ENCODE results near the gene CMTM6.
"Not testable (repeated sequence)": the region's sequence is repeated elsewhere in the genome, so short reads cannot be mapped to it uniquely, and the experiment has no call there.

The CMTM6 gene

DNA sequence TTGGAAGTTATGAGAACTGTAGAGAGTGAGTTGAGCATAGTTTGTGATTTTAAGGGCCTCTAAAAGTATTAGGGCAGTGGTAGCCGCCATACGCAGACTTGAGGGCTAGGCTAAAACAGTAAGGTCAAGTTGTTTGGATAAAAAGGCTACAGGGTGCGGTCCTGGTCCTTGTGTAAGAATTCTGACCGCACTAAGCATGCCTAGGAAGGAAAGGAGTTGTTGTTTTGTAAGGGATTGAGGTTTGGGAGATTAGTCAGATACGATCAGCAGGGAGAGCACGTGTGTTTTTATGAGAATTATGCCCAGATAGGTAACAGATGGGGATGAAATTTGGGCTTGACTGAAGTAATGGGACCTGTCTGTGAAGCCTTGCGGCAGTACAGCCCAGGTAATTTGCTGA lies 39.2 kb downstream of the CMTM6 start:
- DNase-seq = not testable (repeated sequence)

DNA sequence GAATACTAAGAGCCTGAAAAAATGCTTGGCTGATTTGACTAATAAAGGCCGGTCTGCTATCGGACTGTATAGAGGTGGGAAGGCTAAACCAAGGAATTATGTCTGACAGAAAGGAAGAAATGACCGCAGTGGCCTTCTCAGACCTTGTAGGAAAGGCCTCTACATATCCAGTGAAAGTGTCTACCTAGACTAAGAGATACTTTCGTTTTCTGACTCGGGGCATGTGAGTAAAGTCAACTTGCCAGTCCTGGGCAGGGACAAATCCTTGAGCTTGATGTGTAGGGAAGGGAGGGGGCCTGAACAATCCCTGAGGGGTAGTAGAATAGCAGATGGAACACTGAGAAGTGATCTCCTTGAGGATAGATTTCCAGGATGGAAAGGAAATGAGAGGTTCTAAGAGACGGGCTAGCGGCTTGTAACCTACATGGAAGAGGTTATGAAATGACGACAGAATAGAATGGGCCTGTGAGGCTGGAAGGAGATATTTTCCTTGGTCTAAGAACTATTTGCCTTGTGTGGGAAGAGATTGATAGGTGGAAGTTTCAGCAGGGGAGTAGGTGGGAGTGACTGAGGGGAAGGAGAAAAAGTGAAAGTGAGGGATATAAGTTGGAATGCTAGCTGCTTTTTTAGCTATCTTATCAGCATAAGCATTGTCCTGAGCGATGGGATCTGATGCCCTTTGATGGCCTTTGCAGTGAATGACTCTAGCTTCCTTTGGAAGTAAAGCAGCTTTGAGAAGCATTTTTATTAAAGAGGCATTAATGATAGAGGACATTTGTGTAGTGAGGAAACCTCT lies 40.3 kb downstream of the CMTM6 start:
- DNase-seq = not testable (repeated sequence)

DNA sequence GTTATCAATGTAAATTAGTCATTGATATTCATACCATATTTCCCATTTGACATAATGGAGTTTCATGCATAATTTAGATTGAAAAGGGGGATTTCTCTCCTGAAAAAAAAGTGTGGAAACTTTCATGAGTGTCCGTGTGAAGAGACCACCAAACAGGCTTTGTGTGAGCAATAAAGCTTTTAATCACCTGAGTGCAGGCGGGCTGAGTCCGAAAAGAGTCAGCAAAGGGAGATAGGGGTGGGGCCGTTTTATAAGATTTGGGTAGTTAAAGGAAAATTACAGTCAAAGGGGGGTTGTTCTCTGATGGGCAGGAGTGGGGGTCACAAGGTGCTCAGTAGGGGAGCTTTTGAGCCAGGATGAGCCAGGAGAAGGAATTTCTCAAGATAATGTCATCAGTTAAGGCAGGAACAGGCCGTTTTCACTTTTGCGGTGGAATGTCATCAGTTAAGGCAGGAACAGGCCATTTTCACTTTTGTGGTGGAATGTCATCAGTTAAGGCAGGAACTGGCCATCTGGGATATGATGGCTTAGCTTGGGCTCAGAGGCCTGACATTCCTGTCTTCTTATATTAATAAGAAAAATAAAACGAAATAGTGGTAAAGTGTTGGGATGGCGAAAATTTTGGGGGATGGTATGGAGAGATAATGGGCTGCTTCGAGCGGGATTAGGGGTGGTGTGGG lies 41.7 kb downstream of the CMTM6 start:
- not testable (repeated sequence) for DNase-seq

DNA sequence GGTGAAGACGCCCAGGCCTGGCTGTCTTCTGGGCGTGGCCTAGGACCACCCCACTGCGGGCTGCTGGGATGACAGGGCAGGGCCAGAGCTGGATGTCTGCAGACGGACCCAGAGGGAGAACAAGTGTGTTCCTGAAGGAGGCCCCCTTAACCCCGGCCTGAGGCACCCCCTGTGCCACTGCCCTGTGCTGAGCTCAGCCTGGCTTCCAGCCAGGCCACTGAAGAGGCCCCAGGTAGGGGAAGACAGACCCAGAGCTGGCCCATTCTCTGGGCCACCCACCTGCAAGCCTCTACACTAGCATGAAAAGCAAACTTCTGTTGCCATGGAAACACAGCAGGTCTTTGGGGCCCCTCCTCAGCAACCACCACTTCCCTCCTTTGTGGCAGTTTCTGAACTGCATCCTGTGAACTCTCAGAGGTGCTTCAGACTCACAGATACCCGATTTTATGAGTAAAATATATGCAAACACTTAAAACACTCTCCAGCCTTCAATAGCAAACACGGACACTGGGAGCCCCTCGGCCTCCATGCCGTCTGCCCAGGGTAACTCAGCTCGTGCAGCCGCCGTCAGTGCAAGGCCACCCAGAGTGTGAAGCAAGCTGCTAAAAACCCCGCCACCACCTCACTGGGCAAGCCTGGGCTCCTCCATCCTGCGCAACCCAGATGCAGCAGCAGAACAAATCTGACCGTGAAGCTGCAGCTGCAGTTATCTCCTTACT lies 42.5 kb downstream of the CMTM6 start:
- peak; percentile 84 for DNase-seq

DNA sequence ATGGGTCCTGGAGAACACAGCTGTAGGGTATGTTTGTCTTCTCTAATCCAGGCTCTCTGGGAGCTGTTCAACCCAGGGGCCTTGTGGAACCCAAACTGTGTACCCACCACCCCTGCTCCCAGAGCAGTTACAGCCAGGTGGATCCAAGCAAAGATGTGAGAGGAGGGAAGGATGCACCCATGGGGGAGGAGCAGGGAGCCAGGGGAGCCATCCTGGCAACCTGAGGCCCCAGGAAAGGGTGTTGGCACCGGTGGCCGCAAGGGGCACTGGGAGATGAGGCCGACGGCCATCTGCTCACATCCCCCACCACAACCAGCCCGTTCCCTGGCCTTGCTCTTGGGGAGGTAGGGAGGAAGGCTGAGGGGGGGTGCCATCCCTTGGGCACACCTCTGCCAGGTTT lies 43.2 kb downstream of the CMTM6 start:
- no peak for DNase-seq

DNA sequence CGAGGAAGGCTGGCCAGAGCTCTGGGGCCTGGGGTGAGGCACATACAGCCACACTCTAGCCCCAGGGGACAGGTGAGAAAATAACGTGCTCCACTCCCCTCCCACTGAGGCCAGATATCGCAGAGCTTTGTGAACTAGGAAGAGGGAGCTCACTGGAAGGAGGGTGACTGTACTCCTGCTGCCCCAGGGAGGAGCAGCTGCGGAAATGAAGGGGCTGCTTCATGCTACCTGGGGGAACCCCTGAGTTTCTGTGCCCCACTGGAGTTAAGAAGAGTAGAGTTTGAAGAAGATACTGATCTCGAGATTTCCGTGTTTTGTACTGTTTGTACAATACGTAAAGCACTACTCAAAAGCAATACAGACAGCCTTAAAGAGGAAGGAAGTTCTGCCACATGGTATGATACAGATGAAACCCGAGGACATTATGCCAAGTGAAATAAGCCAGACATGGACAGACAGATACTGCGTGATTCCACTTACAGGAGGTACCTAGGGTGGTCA lies 44.6 kb downstream of the CMTM6 start:
- peak; percentile 3 for DNase-seq

DNA sequence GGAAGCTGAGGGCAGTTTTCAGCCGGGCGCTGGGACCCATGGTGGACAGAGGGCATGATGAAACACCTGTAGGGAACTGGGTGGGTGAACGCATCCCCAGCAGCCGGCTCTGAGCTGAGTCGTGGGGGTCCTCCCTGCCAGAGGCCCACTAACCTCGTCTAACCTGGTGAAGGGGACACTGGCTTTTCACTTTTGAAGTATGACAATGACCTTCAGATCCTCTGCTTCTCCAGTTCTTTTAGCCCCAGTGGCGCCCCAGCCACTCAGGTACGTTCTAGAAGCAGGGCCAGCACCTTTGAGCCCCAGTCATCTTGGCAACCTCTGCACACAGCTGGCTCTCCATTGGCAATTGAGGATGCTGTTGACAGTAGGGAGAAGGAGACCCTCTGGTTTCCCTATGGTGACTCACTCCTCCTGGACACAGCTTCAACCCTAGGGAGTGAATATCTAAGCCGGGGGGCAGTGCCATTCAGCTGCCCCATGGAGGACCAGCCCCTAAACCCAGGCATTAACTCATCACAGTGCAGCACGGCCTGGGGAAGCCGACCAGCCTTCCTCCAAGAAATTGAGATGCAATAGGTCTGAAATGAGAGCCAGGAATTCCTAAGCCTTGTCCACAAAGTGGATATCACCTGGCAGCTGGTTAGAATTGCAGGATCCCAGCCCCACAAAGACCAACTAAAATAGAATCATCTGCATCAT lies 46.1 kb downstream of the CMTM6 start:
- DNase-seq = no peak

DNA sequence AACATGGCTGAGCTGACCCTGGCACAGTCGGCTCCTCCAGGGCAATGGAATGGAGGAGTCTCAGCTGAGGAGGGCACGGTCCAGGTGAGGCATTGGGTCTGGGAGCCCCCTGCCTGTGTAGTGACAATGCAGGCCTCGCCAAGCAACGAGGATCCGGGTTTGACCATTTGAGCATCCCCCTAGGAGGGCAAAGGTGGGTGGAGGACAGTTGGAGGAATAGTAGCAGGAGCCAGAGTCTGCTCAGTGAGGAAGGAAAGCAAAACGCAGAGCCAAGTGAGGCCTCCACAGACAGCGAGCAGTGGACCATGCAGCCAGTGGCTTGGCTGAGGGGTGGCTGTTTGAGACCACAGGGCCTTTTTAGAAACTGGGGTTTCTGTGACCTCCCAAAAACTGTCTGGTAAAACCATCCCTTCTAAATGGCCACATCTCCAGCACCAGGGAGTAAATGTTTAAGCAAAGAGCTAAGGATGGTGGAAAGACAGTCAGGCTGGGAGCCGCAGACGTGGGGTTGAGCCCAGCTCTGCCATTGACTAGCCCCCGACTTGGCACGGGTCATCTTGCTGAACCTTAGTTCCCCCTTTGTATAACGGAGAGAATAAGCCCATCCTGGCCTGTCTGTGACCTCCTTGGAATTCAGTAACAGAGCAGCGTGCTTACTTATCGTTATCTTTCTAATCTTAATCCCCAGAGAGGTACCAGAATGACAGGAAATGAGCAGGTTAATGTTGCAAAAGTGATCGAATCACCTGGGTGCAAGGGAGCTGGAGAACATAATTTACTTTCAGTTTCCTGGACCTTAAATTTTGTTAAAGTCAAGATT lies 46.8 kb downstream of the CMTM6 start:
- no peak for DNase-seq

DNA sequence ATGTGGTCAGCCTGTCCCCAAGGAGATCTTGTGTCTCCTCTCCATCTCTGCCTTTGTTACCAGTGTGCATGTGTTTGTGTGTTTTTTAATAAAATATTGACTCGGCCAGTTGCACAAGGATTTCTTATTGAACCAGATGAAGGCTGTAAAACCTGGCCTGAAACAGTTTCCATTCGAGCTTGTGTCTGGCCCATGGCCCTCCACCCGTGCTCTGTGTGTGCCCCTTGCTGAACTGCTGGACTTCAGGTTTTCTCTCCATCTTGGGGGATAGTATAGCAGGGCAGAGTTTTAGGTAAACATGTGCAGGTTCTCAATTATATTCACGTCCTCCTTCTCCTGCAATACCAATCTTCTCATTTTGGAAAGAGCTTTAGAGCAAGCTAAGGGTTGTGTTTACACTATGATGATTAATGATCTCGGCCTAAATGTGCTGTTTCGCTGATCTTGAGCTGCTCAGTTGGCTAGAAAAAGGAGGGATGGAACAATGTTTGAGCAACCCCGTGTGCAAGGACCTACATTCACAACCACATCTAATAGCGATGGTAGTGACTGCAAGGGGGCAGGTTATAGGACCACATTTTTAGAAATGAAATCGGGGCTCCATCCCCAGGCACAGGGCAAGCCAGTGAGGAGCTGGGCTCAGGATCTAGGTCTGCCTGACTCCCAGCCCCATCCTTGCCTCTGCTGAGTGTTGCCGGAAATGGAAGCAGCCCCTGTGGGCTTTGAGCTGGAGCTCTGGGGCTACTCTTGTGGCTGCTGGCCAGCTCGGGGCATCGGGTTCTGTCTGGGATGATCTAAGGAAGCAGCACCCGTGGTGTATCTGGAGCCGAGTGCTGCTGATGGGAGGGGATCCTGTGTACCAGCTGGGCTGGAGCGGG lies 47.7 kb downstream of the CMTM6 start:
- no peak for DNase-seq

DNA sequence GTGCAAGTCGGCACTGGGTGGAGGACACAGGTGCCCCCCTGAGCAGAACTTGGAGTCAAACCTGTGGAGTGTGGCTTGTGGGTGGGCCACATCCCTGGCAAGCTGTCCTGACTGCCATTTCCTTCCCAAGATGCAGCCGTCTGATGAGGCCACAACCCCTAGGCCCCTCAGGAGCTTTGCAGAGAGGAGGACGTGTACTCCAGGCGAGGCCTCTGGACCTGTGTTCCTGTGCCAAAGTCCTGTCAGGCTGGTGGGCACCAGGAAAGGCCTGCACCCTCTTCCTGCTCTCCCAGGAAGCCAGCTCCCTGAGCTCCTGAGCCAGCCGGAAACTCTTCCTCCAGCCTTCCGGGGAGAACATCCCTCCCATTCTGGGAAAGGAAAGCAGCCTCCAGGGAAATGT lies 48.5 kb downstream of the CMTM6 start:
- no peak for DNase-seq

DNA sequence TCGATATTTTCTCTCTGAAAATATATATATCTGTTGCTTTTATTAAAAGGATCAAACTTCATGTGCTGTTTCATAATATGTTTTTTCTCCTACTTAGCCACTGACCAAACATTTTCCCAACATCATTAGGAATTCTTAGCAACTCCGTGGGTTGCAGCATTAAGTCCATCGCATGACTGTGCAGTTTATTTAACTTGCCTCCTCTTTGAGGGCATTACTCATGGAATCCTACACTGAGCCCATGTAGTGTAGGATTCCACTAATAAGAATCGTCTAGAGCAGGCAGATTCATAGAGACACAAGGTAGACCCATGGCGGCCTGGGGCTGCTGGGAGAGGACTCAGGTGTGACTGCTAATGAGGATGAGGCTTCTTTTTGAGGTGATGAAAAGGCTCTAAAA lies 49.3 kb downstream of the CMTM6 start:
- DNase-seq = no peak

DNA sequence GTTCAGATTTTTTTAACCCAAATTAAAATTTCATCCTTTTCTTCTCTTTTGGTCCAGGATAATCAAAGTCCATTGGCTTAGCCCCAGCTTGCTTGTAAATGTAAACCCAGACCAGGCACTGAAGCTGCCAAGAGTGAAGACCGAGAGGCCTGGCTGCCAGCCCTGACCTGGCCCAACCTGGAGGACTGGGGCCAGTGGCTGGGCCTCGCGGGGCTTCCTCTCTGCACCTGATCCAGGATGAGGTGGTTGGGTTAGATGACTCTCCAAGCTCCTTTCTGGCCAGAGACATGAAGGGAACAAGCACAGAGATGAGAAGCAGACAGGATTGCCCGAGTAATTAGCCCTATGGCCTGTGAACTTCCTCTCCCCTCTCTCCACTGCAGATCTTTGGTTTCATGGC lies 50.6 kb downstream of the CMTM6 start:
- DNase-seq = no peak

DNA sequence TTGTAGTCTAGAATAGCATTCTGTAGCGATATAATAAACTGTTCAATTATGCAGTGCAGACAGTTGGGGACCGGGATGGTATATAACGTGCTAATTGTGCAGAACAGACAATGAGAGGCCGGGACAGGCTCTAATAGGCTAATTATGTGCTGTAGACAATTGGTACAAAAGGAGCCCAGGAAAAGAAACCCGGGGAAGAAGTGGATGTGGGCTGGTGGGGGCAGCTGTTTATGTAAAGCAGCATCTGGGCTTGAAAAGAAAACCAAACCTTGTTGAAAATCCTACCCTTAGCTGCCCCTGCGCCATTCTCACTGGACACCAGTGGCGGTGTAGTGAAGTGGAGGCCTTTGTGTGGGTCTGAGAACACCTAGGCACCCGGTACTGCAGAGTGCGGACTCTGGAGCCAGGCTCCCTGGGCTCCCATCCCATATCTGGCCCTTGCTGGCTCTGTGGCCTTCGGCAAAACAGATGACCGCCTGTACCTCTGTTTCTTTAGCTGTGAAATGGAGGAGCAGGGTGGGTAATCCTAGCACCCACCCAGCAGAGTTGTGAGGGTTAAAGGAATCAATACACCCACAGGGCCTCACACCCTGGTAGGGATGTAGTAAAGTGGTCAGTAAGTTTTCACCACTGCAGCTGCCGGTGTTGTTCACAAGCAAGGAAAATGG lies 51.5 kb downstream of the CMTM6 start:
- no peak for DNase-seq

DNA sequence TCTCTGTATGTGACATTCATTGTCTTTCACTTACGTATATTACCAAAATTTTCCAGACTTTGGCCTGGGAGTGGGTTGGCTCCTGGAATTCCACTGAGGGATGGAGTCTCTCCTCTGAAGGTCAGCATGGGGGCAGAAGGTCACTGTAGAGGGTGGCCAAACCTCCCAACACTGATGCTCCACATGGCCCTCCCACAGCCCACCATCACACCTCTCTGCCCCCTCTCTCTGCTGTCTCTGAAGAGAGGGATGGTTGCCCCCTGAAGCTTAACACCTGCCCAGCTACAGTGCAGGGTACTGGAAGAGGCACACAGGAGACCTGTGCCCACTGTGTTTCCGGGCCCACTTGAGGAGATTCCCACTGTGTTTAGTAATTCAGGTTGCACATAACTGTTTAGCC lies 52.2 kb downstream of the CMTM6 start:
- DNase-seq = no peak

DNA sequence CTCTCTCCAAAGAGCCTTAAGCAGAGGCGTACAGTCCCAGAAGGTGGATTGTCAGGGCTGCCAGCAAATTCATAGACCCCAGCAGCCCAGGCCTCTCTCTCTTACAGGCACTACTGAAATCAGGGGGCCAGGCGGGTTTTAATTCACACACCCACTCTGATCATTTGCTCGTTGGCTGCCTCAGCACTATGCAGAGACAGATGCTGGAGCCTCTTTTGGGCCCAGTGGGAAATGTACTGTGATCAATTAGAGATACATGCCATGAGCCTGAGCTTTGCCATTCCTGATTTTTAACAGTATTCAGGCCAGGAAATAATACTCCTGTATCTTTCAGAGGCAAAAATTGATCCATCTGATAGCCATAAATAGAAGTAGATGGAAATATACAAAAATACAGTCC lies 53.0 kb downstream of the CMTM6 start:
- DNase-seq = no peak

DNA sequence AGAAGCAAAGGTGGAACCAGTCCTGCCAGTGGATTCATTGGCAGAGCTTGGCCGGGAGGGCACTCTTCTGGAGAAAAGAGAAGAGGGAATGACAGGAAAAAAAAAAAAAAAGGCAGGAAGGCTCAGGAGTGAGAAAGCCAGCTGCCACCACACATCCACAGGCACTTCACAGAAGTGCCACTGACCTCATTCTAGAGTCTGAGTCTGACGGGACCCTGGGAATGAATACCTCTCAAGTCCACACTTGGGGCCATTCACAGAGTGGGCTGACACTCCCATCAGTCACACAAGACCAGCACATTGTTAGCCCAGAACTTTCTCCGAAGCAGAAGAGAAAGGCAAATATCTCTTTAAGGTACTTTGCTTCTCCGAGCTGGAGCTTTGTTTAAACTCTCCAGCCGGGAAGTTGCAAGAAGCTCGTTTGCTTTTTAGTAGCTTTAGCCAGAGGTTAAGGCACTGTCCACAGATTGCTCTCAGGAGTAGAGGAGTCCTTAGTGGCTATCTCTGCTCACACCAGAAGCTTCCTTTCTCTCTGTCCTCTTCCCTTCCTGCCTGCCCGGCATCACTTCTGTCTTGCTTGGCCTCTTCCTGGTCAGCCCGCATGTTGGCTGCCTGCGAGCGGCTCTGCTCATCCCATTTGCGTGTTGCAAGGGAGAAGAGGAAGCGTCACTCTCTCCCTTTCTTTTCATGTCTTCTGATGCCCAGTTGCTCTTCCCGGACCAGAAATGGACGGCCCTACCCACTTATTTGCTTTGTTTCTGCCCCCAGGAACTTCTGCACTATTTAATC lies 53.8 kb downstream of the CMTM6 start:
- DNase-seq = no peak

DNA sequence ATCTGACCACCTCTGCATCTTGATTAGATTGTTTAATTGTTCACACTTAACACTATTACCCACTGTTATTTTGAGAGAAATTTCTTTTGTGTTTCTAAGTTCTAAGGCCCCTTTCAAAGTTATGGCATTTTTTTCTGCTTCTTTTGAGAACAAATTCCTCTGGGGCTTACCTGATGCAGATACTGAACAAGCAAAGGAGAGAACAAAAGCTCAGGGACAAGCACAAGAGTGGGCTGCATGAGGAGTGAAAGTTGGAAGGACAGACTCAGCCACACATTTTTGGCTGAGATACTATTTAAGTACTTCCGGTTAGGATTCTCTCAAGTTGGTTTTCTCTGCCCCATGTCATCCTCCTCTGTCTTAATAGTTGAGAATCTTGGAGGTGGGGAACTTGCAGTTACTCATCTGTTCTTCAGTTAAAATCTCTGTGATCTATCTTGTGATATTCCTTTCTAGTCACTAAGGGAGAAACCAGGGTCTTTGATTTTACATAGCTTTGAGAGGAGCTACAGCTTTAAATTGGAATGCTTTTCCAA lies 54.7 kb downstream of the CMTM6 start:
- no peak for DNase-seq

DNA sequence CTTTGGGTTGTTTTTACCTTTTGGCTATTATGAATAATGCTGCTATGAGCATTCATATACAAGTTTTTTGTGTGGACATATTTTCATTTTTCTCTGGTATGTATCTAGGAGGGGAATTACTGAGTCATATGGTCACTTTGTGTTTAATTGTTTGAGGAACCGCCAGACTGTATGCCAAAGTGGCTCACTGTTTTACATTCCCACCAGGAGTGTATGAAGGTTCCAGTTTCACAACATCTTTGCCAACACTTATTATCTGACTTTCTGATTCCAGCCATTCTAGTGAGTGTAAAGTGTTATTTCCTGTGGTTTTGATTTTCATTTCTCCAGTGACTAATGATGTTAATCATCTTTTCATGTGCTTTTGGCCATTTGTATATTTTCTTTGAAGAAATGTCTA lies 59.2 kb downstream of the CMTM6 start:
- no peak for DNase-seq

DNA sequence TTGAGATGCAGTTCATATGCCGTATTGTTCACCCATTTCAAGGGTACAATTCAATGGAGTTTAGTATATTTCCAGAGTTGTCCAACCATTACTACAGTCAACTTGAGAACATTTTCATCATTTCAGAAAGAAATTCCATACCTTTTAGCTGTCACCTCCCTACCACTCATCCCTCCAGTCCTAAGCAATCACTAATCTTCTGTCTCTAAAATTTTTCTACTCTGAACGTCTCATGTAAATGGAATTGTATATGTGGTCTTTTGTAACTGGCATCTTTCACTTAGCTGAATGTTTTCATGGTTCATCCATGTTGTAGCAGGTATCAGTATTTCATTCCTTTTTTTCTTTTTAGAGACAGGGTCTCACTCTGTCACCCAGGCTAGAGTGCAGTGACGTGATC lies 59.9 kb downstream of the CMTM6 start:
- no peak for DNase-seq

Data from NCI-H345 (cell line).